Ovary (tissue), 3 donors: ENCODE results near the gene ERC1.

Source experiments
- EP300 ChIP-seq: sonication (generic); formaldehyde crosslinking; IDR thresholded peaks from one replicate; pipeline ENCODE4 v1.6.1; 2017; ENCODE audit warnings: antibody characterized with exemption
- POLR2A ChIP-seq: fragments of 450-650 bp; IDR thresholded peaks from one replicate; pipeline ENCODE4 v1.6.1; 2017; ENCODE audit warnings: antibody characterized with exemption, mild to moderate bottlenecking, moderate library complexity
- TF ChIP-seq, protein P1 (sequence below), 3 donors: fragments of 450-650 bp in 2 of 3; fragments of 200-600 bp in 1 of 3; IDR thresholded peaks; one replicate each; pipeline versions ENCODE4 v1.5.1 to v1.8.0; 2016 to 2022; ENCODE audit warnings: antibody characterized with exemption in 3 of 3, mild to moderate bottlenecking in 1 of 3
- donor health status: DM: no; HTN: no; CAD: no.

DNA sequence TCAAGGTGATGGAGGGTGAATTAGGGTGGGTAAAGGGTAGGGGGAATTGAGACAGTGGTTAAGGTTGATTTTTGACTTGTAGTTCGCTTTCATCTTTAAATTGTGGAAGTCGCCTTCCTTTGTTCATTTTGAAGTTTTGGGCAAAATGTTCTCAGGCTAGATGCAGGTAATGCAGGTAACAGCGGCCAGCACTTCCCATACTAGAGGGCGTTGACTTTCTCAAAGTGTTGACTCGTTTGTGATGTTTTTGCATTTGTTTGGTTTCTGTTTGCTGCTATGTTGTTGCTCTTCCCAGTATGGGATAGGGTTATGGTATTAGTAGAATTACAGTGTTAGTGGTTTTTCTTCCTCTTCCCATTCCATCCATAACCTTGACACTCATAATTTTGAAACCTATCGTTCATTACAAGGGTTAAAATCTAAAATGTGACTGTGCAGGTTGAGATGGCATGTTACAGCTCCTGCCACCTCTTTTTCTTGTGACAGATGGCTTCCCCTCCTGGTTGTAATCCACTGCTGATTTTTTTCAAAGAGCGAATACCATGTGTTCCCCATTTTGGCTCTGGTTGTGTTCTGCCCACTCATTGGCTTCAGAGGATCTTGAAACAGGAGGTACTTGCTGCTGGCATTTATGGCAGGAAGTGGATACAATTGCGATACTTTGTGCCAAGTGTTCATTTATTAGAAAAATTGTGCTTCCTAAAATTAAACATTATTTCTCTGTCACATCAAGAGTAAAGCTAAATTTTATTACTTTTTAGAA is 57.1 kb downstream of the ERC1 start:
- TF ChIP-seq, protein P1, sequence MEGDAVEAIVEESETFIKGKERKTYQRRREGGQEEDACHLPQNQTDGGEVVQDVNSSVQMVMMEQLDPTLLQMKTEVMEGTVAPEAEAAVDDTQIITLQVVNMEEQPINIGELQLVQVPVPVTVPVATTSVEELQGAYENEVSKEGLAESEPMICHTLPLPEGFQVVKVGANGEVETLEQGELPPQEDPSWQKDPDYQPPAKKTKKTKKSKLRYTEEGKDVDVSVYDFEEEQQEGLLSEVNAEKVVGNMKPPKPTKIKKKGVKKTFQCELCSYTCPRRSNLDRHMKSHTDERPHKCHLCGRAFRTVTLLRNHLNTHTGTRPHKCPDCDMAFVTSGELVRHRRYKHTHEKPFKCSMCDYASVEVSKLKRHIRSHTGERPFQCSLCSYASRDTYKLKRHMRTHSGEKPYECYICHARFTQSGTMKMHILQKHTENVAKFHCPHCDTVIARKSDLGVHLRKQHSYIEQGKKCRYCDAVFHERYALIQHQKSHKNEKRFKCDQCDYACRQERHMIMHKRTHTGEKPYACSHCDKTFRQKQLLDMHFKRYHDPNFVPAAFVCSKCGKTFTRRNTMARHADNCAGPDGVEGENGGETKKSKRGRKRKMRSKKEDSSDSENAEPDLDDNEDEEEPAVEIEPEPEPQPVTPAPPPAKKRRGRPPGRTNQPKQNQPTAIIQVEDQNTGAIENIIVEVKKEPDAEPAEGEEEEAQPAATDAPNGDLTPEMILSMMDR (IDR thresholded peaks at IDR 0.05), result no peak
- no peak for TF ChIP-seq EP300
- no peak for TF ChIP-seq POLR2A
